ENCODE measurements around the gene RFTN1.
"Not testable (repeated sequence)": the region's sequence is repeated elsewhere in the genome, so short reads cannot be mapped to it uniquely, and the experiment has no call there.

Gene RFTN1

DNA sequence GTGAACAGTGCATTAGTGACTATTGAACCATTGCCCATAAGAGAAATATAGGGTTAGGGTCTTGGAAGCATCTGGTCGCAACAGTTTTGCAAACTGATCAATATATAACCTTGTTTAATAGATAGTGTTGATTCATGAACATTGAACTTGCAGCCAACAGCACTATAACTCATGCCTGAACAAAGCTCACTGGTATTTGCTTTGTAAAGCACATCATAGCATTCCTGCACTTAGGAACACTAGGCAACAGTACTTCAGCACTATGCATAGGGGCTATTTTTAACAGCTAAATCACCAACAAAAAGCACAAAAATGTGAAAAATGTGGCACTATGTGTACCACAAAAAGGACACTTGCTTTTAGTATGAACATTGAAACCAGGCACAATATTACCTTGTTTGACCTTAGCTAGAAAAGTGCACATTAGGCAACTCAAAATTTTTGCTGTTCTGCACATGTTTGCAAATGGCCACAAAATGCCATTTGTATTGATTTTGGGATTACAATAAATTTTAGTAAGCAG lies 180.5 kb downstream of the RFTN1 start:
- no peak for DNase-seq

DNA sequence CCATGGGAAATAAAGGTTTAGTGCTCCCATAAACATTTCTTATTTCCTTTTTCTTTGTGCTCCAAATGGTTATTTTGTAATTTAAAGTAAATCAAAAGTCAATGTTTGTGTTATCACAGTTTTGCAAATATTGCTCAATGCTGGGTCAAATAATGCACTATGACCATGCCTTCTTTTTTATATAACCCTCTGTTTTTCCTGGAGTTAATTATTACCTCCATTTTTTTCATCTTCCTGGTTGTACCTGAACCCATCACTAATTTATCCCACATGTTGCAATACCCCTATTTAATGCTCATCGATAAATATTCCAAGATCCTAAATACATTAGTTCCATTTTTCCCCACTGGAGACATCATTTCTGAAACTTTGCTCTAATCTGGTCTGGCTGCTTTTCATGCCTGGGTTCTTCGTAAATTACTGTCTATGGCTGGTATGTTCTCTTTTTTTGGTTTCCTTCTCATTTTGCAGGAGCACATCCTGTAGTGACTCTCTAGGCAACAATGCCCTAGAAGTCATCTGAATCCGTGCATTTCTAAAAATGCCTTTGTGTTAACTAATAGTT lies 182.1 kb downstream of the RFTN1 start:
- DNase-seq: no peak

DNA sequence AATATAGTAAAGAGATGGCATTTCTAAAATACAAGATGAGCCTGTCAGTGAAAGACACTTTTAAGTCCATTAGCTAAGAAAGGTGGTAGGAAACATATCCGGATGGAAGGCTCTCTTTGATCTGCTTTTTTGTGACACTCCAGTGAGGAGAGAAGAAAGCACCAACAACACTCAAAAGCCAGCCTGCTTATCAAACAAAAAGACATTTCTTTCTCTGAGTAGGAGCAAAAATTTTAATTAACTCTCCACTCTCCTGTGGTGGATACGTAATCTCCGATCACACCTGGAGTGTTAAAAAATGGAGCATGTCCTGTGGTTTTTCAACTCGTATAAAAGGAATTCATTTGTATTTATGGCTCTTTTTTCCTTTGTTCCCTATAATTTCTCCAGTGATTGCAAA lies 183.1 kb downstream of the RFTN1 start:
- no peak for DNase-seq

DNA sequence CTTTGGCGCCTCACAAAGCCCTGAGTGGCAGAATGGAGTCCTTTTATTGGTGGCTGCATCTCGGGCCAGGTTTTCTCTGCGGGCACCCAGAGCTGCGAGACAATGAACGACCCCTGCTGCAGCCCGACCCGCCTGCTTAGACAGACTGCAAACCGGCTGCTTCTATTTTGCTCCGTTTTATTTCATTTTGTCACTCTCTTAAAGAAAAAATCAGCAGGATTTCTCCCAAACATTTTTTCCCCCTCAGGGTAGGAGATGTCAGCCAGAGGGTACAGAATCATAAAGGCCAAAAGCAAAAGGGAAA lies 183.7 kb downstream of the RFTN1 start:
- DNase-seq: peak in 3 of 56 donors; percentile 28 to 36 (median 30)

DNA sequence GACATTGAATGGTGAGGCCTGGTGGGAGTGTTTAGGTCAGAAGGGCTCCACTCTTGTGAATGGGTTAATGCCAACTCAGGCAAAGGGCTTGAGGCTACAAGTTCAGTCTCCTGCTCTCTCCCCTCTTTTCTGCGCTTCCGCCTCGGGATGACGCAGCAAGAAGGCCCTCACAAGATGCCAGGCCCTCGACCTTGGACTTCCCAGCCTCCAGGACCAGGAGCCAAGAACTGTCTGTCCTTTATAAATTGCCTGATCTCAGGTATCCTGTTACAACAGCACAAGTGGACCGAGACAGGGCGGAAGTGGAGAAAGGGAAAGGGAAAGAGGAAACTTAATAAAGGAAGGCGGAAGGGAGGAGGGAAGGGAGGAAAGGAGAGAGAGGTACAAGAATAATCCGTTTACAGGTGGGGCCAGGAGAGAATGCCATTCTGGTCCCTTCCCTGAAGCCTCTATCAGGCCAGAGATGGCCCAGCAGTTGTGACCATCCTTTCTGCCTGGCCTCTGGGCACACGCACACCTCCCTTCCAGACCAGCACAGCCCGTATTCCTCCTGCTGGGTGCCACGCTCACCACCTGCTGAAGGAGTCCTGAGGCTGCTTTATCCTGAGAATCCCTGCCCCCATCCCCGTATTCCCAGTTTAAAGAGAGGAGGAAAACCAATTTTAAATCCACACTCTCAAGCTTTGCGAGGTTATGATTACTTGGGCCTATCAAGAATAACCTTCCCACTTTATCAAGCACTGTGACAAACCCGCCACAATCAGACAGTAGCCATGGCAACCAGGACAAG lies 184.3 kb downstream of the RFTN1 start:
- peak in 1 of 56 donors; percentile 10 for DNase-seq

DNA sequence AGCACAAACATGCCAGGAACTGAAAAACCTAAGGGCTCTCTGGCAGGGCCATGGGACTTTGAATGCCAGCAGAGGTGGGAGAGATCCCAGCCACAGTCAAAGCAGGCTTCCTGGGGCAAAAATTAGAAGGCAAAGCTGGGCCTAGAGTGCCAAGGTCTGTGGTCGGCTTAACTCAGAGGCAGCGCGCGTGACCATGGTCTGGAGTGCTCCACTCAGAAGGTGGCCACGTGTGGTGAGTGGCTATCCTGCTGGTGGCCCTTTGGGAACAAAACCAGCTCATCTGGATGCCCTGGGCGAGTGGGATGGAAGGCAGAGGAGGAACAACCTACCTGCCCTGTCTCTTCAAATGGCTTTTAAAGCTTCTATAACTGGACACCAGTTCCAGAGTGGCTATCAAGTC lies 185.4 kb downstream of the RFTN1 start:
- no peak for DNase-seq

DNA sequence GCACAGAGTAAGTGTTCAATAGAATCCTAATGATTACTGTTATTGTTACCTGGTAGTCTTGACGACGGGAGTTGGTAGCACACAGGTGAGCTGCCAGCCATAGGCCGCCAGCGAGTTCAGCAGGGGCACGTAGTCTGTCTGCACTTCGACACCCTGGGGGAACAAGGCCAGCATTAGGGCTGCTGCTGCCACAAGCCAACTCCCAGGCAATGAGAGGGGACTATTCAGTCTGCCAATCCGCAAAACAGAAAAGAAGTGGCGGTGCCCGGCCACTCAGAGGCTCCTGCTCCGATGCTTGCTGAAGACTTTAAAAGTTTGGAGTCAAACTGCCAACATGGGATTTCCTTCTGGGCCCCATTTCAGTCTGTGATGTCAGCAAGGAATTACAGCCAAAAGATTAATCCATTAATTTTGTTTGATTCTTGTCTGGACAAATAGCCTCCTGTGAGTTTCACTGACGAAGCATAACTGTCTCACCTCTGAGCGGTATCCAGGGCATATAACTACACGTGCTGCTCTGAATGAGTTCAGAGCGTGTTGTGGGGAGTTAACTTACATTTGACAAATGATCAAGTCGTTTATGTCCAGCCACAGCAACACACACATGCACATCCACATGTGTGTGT lies 186.7 kb downstream of the RFTN1 start:
- DNase-seq: peak in 1 of 56 donors; percentile 9

DNA sequence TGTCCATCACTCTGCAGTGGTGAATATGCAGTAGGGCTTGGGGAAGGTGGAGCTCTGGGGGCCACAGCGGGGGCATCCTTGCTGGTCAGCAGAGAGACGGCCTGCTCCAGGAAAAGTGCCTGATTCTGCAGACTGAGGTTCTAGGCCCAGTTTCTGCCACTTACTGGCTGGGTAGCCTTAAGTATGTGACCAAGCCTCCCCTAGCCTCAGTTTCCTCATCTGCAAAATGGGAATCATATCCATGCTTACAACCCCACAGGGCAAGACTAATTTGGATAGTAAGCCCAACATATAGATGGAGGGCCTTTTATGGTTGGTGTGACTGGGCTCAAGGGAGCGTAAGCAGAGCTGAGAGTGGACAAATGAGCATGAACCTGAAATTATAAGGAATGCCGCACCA lies 187.6 kb downstream of the RFTN1 start:
- DNase-seq: no peak

DNA sequence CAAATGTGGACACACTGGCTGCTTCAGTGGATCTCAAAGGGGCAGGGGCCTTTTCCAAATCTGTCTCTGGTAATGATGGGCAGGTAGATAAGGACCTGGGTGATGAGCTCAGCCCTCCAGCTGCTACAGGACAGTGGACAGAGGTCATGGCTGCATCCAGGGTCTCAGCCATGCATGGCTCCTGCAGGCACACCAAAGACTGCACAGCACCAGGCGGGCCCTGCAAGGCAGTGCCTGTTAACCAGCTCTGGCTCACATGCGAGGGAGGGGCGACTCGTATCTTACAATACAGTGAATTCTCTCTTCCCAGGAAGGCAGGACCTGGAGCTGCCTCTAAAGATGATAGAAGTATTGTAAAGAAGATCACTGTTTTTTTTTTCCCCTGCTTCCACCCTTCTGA lies 189.8 kb downstream of the RFTN1 start:
- DNase-seq: no peak

DNA sequence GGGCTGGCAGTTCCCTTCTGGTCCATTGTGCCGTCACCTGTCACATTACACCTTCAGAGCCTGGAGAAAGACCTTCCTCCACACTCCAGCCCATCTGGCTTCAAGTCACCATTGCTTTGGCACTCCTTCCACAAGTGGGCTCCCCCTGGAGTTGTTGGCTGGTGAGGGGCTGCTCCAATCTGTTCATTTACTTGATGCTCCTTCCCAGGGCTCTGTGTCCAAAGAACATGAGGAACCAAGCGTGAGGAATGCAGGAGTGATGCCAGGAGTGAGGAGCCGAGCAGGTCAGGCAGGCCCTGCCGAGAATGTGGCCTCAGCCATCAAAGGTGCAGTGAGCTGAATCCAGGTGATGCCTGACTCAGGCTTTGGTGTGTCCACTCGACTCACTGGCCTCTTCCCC lies 191.3 kb downstream of the RFTN1 start:
- no peak for DNase-seq

DNA sequence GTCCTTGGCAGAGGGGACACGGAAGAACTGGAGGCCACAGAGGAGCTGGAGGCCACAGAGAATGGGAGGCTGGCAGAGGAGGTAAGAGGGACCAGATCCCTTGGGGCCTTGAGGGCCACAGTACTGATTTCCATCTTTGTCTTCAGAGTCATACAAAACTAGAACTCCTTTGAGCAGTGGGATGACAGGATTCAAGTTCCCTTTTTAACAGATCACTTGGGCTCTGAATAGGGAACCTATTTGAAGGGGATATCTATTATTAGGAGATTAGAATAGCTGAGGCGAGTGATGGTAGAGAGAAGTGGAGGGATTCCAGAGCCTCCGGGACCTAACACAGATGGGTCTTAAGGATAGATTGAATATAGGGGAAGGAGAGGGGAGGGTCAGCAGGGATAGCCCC lies 192.8 kb downstream of the RFTN1 start:
- DNase-seq: no peak

DNA sequence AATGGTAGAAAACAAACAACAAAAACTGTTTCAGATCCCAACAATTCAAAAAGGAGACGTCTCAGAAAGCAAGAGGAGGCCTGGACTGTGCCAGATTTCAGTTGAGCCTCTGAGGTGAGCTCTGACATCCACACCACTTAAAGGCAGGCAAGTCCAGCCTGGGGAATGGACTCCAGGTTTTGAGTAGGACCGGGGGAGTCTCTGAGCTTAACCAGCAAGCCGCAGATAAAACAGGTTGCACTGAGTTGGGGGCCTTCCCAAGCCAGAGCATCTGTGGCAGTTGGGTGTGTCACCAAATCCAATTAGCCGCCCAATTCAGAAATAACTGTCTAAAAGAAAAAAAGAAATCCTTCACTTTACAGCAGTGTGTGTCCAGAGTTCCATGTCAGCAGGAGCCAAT lies 193.8 kb downstream of the RFTN1 start:
- DNase-seq: no peak

DNA sequence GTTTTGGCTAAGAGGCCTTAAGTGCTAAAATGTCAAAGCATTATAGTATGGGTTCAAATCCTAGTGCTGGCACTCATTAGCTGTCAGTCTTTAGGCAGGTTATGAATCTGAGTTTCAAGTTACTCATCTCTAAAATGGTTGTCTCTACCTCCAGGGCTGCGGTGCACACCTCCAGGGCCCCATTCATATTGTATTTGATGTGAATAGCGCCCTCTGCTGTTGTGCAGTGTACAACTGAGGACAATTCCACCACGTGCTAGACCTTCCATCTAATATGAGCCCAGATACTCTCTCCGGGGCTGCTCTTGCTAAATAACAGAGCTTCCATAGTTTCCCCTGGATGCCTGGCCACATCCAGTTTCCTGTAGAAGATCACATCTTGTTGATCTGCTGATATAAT lies 194.2 kb downstream of the RFTN1 start:
- DNase-seq: no peak

DNA sequence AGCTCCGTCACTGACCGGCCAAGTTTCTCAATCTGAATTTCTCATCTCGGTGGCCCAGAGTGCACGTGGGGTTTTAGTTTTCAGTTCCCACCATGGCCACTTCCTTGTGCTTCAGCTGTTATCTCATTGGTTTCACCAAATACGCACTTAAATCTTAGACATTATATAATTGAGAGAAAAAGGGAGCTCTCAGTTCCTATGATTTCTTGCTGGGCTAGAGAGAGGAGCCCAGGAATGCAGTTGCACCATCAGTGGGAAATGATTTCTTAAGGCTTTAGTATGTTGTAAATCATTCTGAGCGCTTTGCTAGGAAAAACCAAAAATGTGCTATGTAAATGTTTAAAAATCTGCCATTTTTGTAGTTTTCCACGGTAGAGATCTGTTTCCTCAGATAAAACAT lies 195.3 kb downstream of the RFTN1 start:
- DNase-seq: no peak

DNA sequence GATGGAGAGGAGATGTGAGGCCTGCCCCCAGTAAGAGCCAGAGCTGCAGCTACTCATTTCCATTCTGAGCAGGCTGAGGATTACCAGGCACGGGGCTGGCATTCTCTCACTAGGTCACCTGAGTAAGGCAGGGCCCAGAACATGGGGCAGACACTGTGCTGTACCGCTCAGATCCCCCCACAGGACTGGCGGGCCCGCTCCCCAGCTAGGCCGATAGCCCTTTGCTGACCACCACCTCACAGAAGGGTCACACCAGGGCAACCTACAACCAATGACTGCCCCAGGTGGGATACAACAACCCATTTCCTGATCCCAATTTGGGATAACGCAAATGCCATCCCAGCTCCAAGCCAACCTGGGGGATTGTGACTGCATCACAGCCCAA lies 195.9 kb downstream of the RFTN1 start:
- no peak for DNase-seq

DNA sequence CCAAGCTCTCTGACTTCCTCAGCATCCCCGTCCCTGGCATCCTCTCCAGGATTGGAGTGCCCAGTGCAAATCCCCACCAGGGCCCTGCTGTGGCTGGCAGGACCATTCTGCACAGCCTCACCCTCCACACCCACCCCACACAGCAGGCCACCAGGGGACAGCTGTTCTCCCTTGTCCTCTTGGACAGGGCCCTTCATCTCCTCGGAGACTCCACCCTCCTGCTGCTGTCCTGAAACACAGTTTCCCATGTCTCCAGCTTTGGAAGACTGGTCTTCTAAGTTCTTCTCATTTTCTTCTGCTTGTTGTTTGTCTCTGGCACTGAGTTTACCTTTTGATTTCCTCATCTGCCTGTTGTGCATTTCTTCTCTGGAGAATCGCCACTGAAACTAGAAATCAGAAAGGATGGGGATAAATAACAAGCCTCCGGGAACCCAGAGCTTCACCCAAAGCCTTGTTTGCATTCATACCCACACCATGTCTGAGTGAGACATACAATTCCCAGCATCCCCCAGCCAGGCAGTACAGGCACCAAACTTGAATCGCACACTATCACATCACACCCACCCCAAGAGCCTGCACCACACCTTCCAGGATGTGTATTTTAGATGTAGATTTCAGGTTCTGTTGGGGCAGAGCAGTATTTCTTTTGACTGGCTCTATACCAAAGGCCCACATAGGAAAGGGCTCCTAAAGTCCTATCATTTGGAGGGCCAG lies 196.5 kb downstream of the RFTN1 start:
- DNase-seq: no peak

DNA sequence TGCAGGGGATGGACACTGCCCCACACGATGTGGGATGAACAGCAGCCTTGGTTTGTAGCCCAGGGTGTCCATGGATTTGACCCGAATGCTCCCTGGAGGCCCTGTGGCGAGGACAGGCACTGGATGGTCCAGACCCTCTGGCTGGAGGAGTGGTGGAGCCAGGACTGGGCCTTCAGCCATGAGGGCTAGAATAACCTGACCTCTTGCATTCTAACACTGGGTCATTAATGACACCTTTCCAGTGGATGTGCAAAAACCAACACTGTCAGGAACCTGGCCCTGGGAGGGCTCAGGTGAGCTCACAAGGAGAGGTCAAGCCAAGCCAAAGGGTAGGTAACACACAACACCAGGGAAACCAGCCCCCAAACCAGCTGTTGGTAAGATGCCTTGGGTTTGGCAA lies 197.1 kb downstream of the RFTN1 start:
- DNase-seq: no peak

DNA sequence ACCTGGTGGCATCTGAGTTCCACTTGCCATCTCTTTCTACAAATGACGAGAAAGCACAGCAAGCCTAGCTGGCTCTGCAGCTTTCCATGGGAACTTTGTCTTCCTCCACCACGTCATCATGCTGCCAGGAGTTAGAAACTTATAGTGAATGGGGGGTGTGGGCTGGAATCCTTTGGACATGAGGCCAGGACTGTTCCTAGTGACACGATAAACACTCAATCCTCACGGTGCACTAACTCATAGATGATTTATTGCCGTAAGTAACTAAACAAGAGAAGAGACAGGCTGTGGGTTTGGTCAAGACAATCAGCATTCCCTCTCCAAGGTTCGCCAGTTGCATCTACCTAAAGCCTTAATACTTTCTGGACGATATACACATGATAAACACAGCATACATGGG lies 197.9 kb downstream of the RFTN1 start:
- no peak for DNase-seq

DNA sequence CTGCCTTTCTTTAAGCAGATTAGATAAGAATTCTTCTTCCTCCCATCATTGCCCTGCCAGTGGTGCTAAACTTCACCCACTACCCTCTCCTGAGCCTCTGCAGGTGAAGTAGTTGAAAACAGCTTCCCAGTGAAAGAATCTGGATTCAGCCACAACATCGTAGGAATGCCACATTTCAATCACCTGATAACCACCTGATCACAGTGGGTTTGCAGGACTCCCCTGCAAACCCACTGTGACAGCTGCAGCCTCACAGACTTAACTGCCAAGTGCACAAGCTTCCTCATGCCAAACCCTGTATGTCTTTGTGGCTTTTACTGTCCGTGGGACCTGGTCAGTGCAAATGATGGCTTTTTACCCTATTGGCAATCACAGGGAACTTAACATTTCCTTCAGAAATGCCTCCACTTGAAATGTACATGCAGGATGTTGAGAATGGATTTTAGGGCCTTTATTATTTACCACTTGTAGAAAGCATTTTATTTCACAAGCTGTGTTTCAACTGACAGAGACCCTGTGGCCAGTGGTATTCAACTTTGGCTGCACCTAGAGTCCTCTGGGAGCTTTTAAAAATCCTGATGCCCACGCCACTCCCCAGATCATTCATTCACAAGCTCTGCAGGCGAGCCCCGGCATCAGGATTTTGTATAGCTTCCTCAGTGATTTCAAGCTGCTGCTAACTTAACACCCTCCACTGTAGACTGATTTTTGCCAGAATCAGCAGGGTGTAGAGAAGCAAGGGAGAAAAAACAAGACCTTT lies 199.4 kb downstream of the RFTN1 start:
- no peak for DNase-seq

DNA sequence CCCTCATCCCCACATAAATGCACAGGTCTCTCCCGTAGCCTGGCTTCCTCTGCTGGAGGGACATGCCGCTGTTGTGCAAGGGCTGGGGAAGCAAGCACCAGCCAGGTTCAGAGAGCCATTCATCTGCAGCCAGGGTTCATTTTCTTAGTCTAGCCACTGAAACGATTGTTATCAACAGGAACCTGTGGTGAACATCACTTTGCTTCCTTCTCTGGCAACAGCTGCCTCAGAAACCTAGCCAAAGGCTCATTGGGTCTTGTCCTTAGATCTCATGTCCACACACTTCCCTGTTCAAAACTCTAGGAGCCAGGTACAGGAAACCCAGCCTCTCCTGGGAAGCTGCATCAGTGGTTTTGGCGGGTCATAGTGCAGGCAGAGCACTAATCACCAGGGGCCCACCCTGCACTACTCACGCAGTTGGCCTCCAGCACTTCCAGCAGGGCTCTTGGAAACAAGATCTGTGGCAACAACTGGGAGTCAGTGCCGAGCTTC lies 201.5 kb downstream of the RFTN1 start:
- DNase-seq: no peak

DNA sequence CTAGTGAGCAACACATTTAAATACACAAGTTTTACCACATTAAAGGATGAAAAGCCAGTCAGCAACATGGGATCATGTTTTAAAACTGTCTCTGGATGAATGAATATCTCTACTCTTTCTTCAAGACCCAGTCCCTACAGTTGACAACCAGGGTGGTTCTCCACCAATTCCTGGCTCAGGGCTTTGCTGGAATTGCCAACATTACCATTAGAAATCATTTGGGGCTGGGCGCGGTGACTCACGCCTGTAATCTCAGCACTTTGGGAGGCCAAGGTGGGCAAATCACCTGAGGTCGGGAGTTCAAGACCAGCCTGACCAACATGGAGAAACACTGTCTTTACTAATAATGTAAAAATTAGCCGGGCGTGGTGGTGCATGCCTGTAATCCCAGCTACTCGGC lies 203.0 kb downstream of the RFTN1 start:
- not testable (repeated sequence) for DNase-seq
